CD4-positive, alpha-beta T cell (primary cell): ENCODE measurements around the gene UQCC2. TPM values are rescaled to one million over a fixed set of nuclear protein-coding genes. Genes with fewer than 3 reads are reported as not detected.

Source experiments
- ATAC-seq: fragments of 200-7000 bp; cut with Tn5 transposase; one replicate; pipeline ENCODE4 v1.10.0; 2022; ENCODE audit warnings: mild to moderate bottlenecking; ENCODE audit not compliant: poor library complexity
- CTCF ChIA-PET: fragments of 350-600 bp; sonication (Branson Sonifier 250); formaldehyde crosslinking; loops from one replicate; lab custom pipeline; 2021; ENCODE audit warnings: antibody characterized with exemption, inconsistent platforms; lab: Charles Lee
- POLR2A ChIA-PET: fragments of 350-600 bp; sonication (Branson Sonifier 250); formaldehyde crosslinking; loops from one replicate; lab custom pipeline; 2021; ENCODE audit warnings: antibody characterized with exemption, inconsistent platforms; lab: Charles Lee
- DNase-seq, 14 experiments: peaks; one replicate each; pipeline ENCODE4 v3.0.0-alpha.2; 2013 to 2020; ENCODE audit warnings: mixed read lengths in 2 of 14
- H3K27ac ChIP-seq, 2 donors: one replicate each; pipeline versions ENCODE4 v1.5.1 to v1.7.0; 2013; ENCODE audit warnings: low read length in 2 of 2, low read depth in 1 of 2, mild to moderate bottlenecking in 1 of 2
- H3K27me3 ChIP-seq, 2 experiments: 1 replicate in 1 of 2; 2 replicates in 1 of 2; pipeline versions ENCODE4 v1.6.1 to v1.7.0; 2013; ENCODE audit warnings: low read length in 2 of 2, control low read depth in 1 of 2, mild to moderate bottlenecking in 1 of 2, moderate library complexity in 1 of 2; ENCODE audit not compliant: insufficient read depth in 2 of 2, control insufficient read depth in 1 of 2
- H3K36me3 ChIP-seq: one replicate; pipeline ENCODE4 v1.6.1; 2013; ENCODE audit warnings: low read length, control low read depth; ENCODE audit not compliant: insufficient read depth
- H3K4me1 ChIP-seq: one replicate; pipeline ENCODE4 v1.6.1; 2013; ENCODE audit warnings: low read length, control low read depth; ENCODE audit not compliant: insufficient read depth
- H3K4me3 ChIP-seq: one replicate; pipeline ENCODE4 v1.5.1; 2013; ENCODE audit warnings: mild to moderate bottlenecking, low read length, moderate library complexity
- H3K9me3 ChIP-seq, 2 experiments: 1 replicate in 1 of 2; 2 replicates in 1 of 2; pipeline versions ENCODE4 v1.6.1 to v1.7.0; 2013; ENCODE audit warnings: low read length in 2 of 2, mild to moderate bottlenecking in 2 of 2, control low read depth in 1 of 2, moderate library complexity in 1 of 2; ENCODE audit not compliant: control insufficient read depth in 1 of 2, insufficient read depth in 1 of 2
- H3K27ac Mint-ChIP-seq: one replicate; pipeline ENCODE4 v1.8.0; 2020; ENCODE audit warnings: mixed read lengths
- H3K27me3 Mint-ChIP-seq: one replicate; pipeline ENCODE4 v1.8.0; 2021; ENCODE audit warnings: mixed read lengths
- H3K36me3 Mint-ChIP-seq: one replicate; pipeline ENCODE4 v1.8.0; 2021; ENCODE audit warnings: low read depth, mixed read lengths
- H3K4me1 Mint-ChIP-seq: one replicate; pipeline ENCODE4 v1.8.0; 2021; ENCODE audit warnings: low read depth, mixed read lengths
- H3K4me3 Mint-ChIP-seq: one replicate; pipeline ENCODE4 v1.8.0; 2020; ENCODE audit warnings: mild to moderate bottlenecking, mixed read lengths
- H3K9me3 Mint-ChIP-seq: one replicate; pipeline ENCODE4 v1.8.0; 2020; ENCODE audit warnings: mixed read lengths
- intact Hi-C, 2 experiments: fragments of 100-400 bp; cut with DNase I in 1 of 2; cut with micrococcal nuclease in 1 of 2; formaldehyde crosslinking; loops; one replicate each; pipeline versions ENCODE4 v1.15.1 to v1.9.0; 2023 to 2025; cut with DNase I, micrococcal nuclease
- total RNA-seq, 174 experiments: library from RNA in 2 of 174; stranded (reverse) in 2 of 174; gene quantifications; one replicate each; pipeline ENCODE4 v1.2.3 and lab custom pipeline; 2021 to 2026
- TF ChIP-seq, protein P1 (sequence below): fragments of 200-600 bp; IDR thresholded peaks from one replicate; pipeline ENCODE4 v1.8.0; 2022; ENCODE audit warnings: antibody characterized with exemption, mild to moderate bottlenecking

Gene UQCC2
- total RNA-seq, 2 experiments from 2014 or later, result 8.7 to 9.3 TPM

DNA sequence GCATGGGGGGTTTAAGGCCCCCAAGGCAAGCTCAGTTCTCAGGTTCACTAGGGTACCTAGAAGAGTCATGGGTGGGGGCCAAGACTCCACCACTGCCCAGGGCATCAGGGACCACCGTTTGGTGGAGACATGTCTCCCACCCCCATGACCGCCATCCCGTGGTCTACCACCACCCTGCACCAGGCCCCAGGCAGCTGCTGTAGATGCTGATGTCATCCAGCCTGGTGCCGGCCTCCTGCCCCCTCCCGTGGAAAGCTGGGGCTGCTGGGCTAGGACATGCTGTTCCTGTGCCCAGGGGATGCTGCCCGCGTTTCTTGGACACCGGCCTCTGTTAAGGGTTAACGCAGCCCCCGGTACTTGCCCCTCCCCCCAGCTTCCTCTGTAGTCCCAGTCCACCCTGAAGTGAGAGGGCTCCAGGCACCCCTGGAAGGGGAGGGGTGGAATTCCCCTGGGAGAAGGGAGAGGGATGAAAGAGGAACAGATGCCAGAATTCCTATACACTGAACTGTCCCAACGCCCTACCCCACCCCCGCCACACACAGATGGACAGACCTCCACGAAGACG lies 34.6 kb upstream of the UQCC2 start:
- Histone ChIP-seq H3K27me3 (peaks cover 4% of the 10 kb centered on the region in 2 experiments), H3K4me1 (peaks cover 5% of the 10 kb centered on the region), H3K27ac (no peak overlapping the region), H3K4me3 (no peak overlapping the region), H3K9me3 (no peaks in the 10 kb centered on the region), H3K36me3 (no peaks in the 10 kb centered on the region)
- CTCF ChIA-PET, result interaction anchor here (0.8 to 3.7 kb wide), 2 partner anchors 35 to 281 kb away, joined by 3 to 26 read pairs; partner anchors contain the start of gene UQCC2
- no peak overlapping the region for H3K4me3 Mint-ChIP-seq
- H3K36me3 Mint-ChIP-seq, result no peaks in the 10 kb centered on the region
- POLR2A ChIA-PET, result no interaction called here
- TF ChIP-seq, protein P1, sequence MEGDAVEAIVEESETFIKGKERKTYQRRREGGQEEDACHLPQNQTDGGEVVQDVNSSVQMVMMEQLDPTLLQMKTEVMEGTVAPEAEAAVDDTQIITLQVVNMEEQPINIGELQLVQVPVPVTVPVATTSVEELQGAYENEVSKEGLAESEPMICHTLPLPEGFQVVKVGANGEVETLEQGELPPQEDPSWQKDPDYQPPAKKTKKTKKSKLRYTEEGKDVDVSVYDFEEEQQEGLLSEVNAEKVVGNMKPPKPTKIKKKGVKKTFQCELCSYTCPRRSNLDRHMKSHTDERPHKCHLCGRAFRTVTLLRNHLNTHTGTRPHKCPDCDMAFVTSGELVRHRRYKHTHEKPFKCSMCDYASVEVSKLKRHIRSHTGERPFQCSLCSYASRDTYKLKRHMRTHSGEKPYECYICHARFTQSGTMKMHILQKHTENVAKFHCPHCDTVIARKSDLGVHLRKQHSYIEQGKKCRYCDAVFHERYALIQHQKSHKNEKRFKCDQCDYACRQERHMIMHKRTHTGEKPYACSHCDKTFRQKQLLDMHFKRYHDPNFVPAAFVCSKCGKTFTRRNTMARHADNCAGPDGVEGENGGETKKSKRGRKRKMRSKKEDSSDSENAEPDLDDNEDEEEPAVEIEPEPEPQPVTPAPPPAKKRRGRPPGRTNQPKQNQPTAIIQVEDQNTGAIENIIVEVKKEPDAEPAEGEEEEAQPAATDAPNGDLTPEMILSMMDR, result no peak
- no peaks in the 10 kb centered on the region for H3K9me3 Mint-ChIP-seq
- H3K4me1 Mint-ChIP-seq, result peaks cover 5% of the 10 kb centered on the region
- DNase-seq, result no peak
- peaks cover 12% of the 10 kb centered on the region for H3K27me3 Mint-ChIP-seq
- H3K27ac Mint-ChIP-seq, result no peak overlapping the region
- intact Hi-C loops, result no loop called here
- no peak for ATAC-seq

DNA sequence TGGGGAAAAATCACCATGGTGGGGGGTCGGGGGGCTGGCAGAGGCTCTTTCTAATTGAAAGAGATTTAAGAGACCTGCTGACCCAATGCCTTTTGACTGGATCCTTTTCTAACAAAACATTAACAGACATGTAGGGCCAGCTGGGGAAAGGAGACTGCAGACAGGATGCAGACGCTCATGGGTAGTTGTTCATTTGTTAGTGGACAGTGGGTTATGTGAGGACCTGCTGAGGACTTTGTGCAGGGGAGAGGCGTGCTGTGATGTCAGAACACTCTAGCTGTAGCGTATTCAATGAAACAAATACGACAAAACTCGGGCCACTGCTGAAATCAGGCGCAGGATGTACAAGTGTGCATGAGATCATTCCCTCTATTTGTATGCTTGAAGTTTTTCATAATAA lies 34.0 kb upstream of the UQCC2 start:
- H3K36me3 Mint-ChIP-seq, result no peaks in the 10 kb centered on the region
- H3K4me1 Mint-ChIP-seq, result peaks cover 5% of the 10 kb centered on the region
- no peak overlapping the region for H3K4me3 Mint-ChIP-seq
- no peak overlapping the region for H3K4me3 ChIP-seq
- H3K27me3 Mint-ChIP-seq, result peaks cover 12% of the 10 kb centered on the region
- H3K27ac ChIP-seq, result no peak overlapping the region
- ChIA-PET POLR2A (no interaction called here), CTCF (interaction anchor here (0.8 to 3.7 kb wide), 2 partner anchors 34 to 282 kb away, joined by 3 to 26 read pairs; partner anchors contain the start of gene UQCC2)
- no peak overlapping the region for H3K27ac Mint-ChIP-seq
- peaks cover 4% of the 10 kb centered on the region in 2 experiments for H3K27me3 ChIP-seq
- no peak for DNase-seq
- no peaks in the 10 kb centered on the region for H3K9me3 ChIP-seq
- H3K36me3 ChIP-seq, result no peaks in the 10 kb centered on the region
- intact Hi-C loops, result no loop called here
- no peaks in the 10 kb centered on the region for H3K9me3 Mint-ChIP-seq
- ATAC-seq, result no peak
- TF ChIP-seq, protein P1, result no peak
- peaks cover 5% of the 10 kb centered on the region for H3K4me1 ChIP-seq

DNA sequence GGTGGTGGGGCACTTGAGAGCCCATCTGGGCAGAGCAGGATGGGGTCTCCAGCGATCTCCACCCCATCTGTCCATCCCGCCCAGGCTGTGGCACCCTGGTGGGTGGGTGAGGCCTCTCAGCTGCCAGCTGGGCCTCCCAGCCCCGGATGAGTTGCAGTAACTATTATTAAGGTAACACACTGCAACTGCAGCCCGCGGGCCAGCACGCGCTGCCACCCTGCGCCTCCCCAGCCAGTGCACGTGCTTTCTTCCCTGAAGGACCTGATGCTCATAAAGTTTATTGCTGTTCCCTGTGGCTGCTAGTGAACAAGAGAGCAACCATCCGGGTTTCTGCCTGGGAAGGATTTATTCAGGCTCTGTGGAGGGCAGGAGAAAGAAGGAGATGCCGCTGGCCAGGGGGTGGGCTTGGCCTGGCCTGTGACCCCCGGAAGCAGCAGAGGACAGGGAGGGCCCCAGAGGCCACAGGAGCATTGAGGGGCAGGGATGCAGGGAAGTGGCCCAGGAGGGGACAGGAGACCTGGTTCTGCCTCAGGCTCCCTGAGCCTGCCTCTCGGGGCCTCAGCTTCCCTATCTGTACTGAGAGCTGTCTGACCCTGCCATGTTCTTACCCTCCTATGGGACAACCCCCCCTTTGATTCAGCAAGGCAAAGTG lies 33.5 kb upstream of the UQCC2 start:
- intact Hi-C loops, result loop anchor here (1.0 kb wide), 3 partner anchors 34 to 409 kb away; partner anchors contain the start of gene UQCC2 (in 2 of the 2)
- H3K4me1 Mint-ChIP-seq, result peaks cover 5% of the 10 kb centered on the region
- H3K36me3 ChIP-seq, result no peaks in the 10 kb centered on the region
- POLR2A ChIA-PET, result interaction anchor here (0.5 kb wide), 1 partner anchor 11 kb away, joined by 3 read pairs; no protein-coding TSS in a partner anchor
- no peak overlapping the region for H3K4me3 Mint-ChIP-seq
- CTCF ChIA-PET, result interaction anchor here (0.7 to 3.7 kb wide), 3 partner anchors 26 to 34 kb away, joined by 3 to 26 read pairs (median 4); partner anchors contain the start of gene UQCC2
- no peaks in the 10 kb centered on the region for H3K9me3 ChIP-seq
- TF ChIP-seq, protein P1, result no peak
- H3K4me3 ChIP-seq, result no peak overlapping the region
- DNase-seq (no peak), ATAC-seq (no peak)
- H3K36me3 Mint-ChIP-seq, result no peaks in the 10 kb centered on the region
- peaks cover 5% of the 10 kb centered on the region for H3K4me1 ChIP-seq
- no peak overlapping the region for H3K27ac Mint-ChIP-seq
- H3K27ac ChIP-seq, result no peak overlapping the region
- H3K27me3 Mint-ChIP-seq, result peaks cover 12% of the 10 kb centered on the region
- H3K9me3 Mint-ChIP-seq, result no peaks in the 10 kb centered on the region
- peaks cover 4% of the 10 kb centered on the region in 2 experiments for H3K27me3 ChIP-seq
